Activated CD8-positive, alpha-beta T cell treated with anti-CD3 and anti-CD28 coated beads for 36 hours (primary cell): ENCODE results near the gene PREX1. TPM values are rescaled to one million over a fixed set of nuclear protein-coding genes. Genes with fewer than 3 reads are reported as not detected.
A peak's percentile ranks its signal among the peaks of the same experiment; 100 is the strongest.

Experiments used
- ATAC-seq: fragments of 200-7000 bp; cut with Tn5 transposase; one replicate; pipeline ENCODE4 v1.10.0; 2021; ENCODE audit warnings: mild to moderate bottlenecking, moderate library complexity
- CTCF ChIA-PET: fragments of 350-600 bp; sonication (Branson Sonifier 250); formaldehyde crosslinking; loops from one replicate; lab custom pipeline; 2021; ENCODE audit warnings: antibody characterized with exemption; lab: Charles Lee
- POLR2A ChIA-PET: fragments of 350-600 bp; sonication (Branson Sonifier 250); formaldehyde crosslinking; loops from one replicate; lab custom pipeline; 2021; ENCODE audit warnings: antibody characterized with exemption; lab: Charles Lee
- DNase-seq: peaks from one replicate; pipeline ENCODE4 v3.0.0-alpha.2; 2020
- H3K27ac Mint-ChIP-seq: one replicate; pipeline ENCODE4 v1.8.0; 2021; ENCODE audit warnings: mild to moderate bottlenecking, mixed read lengths
- H3K27me3 Mint-ChIP-seq: one replicate; pipeline ENCODE4 v1.8.0; 2021; ENCODE audit warnings: mixed read lengths
- H3K36me3 Mint-ChIP-seq: one replicate; pipeline ENCODE4 v1.8.0; 2021; ENCODE audit warnings: low read depth, mixed read lengths
- H3K4me1 Mint-ChIP-seq: one replicate; pipeline ENCODE4 v1.8.0; 2021; ENCODE audit warnings: low read depth, mixed read lengths
- H3K4me3 Mint-ChIP-seq: one replicate; pipeline ENCODE4 v1.8.0; 2021; ENCODE audit warnings: mild to moderate bottlenecking, moderate library complexity, mixed read lengths
- H3K9me3 Mint-ChIP-seq: one replicate; pipeline ENCODE4 v1.8.0; 2021; ENCODE audit warnings: mixed read lengths
- CTCF ChIP-seq: fragments of 200-600 bp; IDR thresholded peaks from one replicate; pipeline ENCODE4 v1.8.0; 2022; ENCODE audit warnings: antibody characterized with exemption, mild to moderate bottlenecking
- intact Hi-C: fragments of 100-400 bp; cut with micrococcal nuclease; formaldehyde crosslinking; loops from one replicate; pipeline ENCODE4 v1.10.0; 2022
- total RNA-seq, 2 experiments: library from RNA; stranded (reverse); gene quantifications; one replicate each; pipeline ENCODE4 v1.2.3, GENCODE V29; 2021

PREX1 gene
- total RNA-seq, 2 experiments from 2014 or later: 79.7 to 80.5 TPM

GRCh38 chr20:48656661-48657211, 171.1 kb downstream of the PREX1 start:
- Mint-ChIP-seq H3K4me1 (peaks cover 17% of the 10 kb centered on the region), H3K27ac (no peak overlapping the region), H3K36me3 (peaks cover 57% of the 10 kb centered on the region), H3K9me3 (no peaks in the 10 kb centered on the region), H3K4me3 (no peak overlapping the region), H3K27me3 (no peaks in the 10 kb centered on the region)
- no peak for TF ChIP-seq CTCF
- ATAC-seq: no peak
- CTCF ChIA-PET: interaction anchor here (0.7 to 3.8 kb wide), 29 partner anchors 9 to 303 kb away, joined by 3 to 70 read pairs (median 6); partner anchors contain the start of gene ARFGEF2
- no peak for DNase-seq
- intact Hi-C loops: loop anchor here (1.0 to 5.0 kb wide), 2 partner anchors 171 to 249 kb away; partner anchors contain the start of gene PREX1
- POLR2A ChIA-PET: interaction anchor here (1.0 to 1.6 kb wide), 4 partner anchors 24 to 264 kb away, joined by 3 to 6 read pairs (median 4); partner anchors contain the start of gene ARFGEF2

GRCh38 chr20:48656137-48656536, 171.7 kb downstream of the PREX1 start:
- Mint-ChIP-seq H3K4me1 (peaks cover 17% of the 10 kb centered on the region), H3K36me3 (peaks cover 59% of the 10 kb centered on the region), H3K9me3 (no peaks in the 10 kb centered on the region), H3K27ac (peak overlapping the region; percentile 22), H3K27me3 (no peaks in the 10 kb centered on the region), H3K4me3 (no peak overlapping the region)
- POLR2A ChIA-PET: interaction anchor here (1.8 kb wide), 1 partner anchor 244 kb away, joined by 6 read pairs; no protein-coding TSS in a partner anchor
- no peak for DNase-seq
- CTCF ChIA-PET: interaction anchor here (2.0 to 3.8 kb wide), 3 partner anchors 206 to 250 kb away, joined by 7 to 70 read pairs (median 24); no protein-coding TSS in a partner anchor
- no peak for TF ChIP-seq CTCF
- no peak for ATAC-seq
- intact Hi-C loops: loop anchor here (5.0 kb wide), 1 partner anchor 171 kb away; the partner anchor contains the start of gene PREX1

- CTCF ChIA-PET: no interaction called here
- Mint-ChIP-seq H3K27me3 (no peaks in the 10 kb centered on the region), H3K9me3 (no peaks in the 10 kb centered on the region), H3K4me1 (peaks cover 7% of the 10 kb centered on the region), H3K27ac (no peak overlapping the region), H3K4me3 (no peak overlapping the region), H3K36me3 (peaks cover 54% of the 10 kb centered on the region)
- intact Hi-C loops: no loop called here
- no peak for ATAC-seq
- no peak for DNase-seq
- no peak for TF ChIP-seq CTCF
- POLR2A ChIA-PET: no interaction called here
Observed at GRCh38 chr20:48653706-48654051, 174.1 kb downstream of the PREX1 start.

GRCh38 chr20:48652961-48653705, 174.7 kb downstream of the PREX1 start:
- intact Hi-C loops: no loop called here
- POLR2A ChIA-PET: no interaction called here
- CTCF ChIA-PET: interaction anchor here (1.2 kb wide), 1 partner anchor 252 kb away, joined by 6 read pairs; no protein-coding TSS in a partner anchor
- Mint-ChIP-seq H3K27me3 (no peaks in the 10 kb centered on the region), H3K4me1 (peaks cover 4% of the 10 kb centered on the region), H3K27ac (no peak overlapping the region), H3K4me3 (no peak overlapping the region), H3K36me3 (peaks cover 56% of the 10 kb centered on the region), H3K9me3 (no peaks in the 10 kb centered on the region)
- no peak for TF ChIP-seq CTCF
- DNase-seq (no peak), ATAC-seq (no peak)

- ChIA-PET CTCF (interaction anchor here (1.2 kb wide), 1 partner anchor 253 kb away, joined by 6 read pairs; no protein-coding TSS in a partner anchor), POLR2A (no interaction called here)
- intact Hi-C loops: no loop called here
- Mint-ChIP-seq H3K27me3 (no peaks in the 10 kb centered on the region), H3K9me3 (no peaks in the 10 kb centered on the region), H3K4me3 (no peak overlapping the region), H3K4me1 (no peaks in the 10 kb centered on the region), H3K36me3 (peaks cover 53% of the 10 kb centered on the region), H3K27ac (no peak overlapping the region)
- DNase-seq: no peak
- no peak for TF ChIP-seq CTCF
- no peak for ATAC-seq
Observed at GRCh38 chr20:48651960-48652359, 175.8 kb downstream of the PREX1 start.
